HepG2 (cell line): ENCODE data around the gene DDX23. TPM values are rescaled to one million over a fixed set of nuclear protein-coding genes. Genes with fewer than 3 reads are reported as not detected.
A peak's percentile ranks its signal among the peaks of the same experiment; 100 is the strongest.

Experiments
- ATAC-seq: fragments of 200-7000 bp; cut with Tn5 transposase; 3 replicates; pipeline ENCODE4 v1.9.1; 2020; ENCODE audit warnings: mild to moderate bottlenecking, moderate library complexity
- BruUV-seq: library from RNA; stranded (reverse); fragments of 400-500 nt; replicated peaks from 2 replicates; lab custom pipeline; 2021; lab: Mats Ljungman, UMichigan
- CTCF ChIA-PET: fragments of 300-600 bp; formaldehyde crosslinking; extraction: SDS; loops from one replicate; lab custom pipeline; 2021; ENCODE audit warnings: low total read pairs, inconsistent platforms, low intra/inter-chr PET ratio; lab: Yijun Ruan, JAX
- POLR2A ChIA-PET: fragments of 350-600 bp; sonication (Branson Sonifier 250); formaldehyde crosslinking; loops from one replicate; lab custom pipeline; 2020; ENCODE audit warnings: antibody characterized with exemption, inconsistent platforms; lab: Yijun Ruan, JAX
- DNase-seq: peaks from one replicate; pipeline ENCODE4 v3.0.0-alpha.2; 2015; ENCODE audit warnings: low spot score
- FAIRE-seq: peaks from 3 replicates; lab custom pipeline; 2011; peaks lifted over from hg19 to GRCh38; lab: Jason Lieb, UNC
- H2AFZ ChIP-seq: one replicate; pipeline ENCODE4 v1.6.1; 2011; ENCODE audit warnings: low read length, inconsistent platforms
- H3K27ac ChIP-seq: fragments of 300-600 bp; 3 replicates; pipeline ENCODE4 v1.8.0; 2011; ENCODE audit warnings: mixed run types, mild to moderate bottlenecking, mixed read lengths, low read length, inconsistent platforms; ENCODE audit not compliant: insufficient read depth; ENCODE audit errors: extremely low read length
- H3K27me3 ChIP-seq, 2 experiments: fragments of 200-600 bp in 1 of 2; 2 replicates in 1 of 2; 3 replicates in 1 of 2; pipeline versions ENCODE4 v1.6.0 to v1.8.0; 2011; ENCODE audit warnings: low read length in 2 of 2, mild to moderate bottlenecking in 2 of 2, moderate library complexity in 2 of 2, inconsistent platforms in 1 of 2; ENCODE audit not compliant: insufficient read depth in 2 of 2, control insufficient read depth in 1 of 2
- H3K36me3 ChIP-seq, 2 experiments: fragments of 200-600 bp in 1 of 2; replicated peaks in 1 of 2; 2 replicates in 1 of 2; 3 replicates in 1 of 2; pipeline versions ENCODE4 v1.5.1 to v1.8.0; 2011; ENCODE audit warnings: low read length in 2 of 2, inconsistent platforms in 1 of 2; ENCODE audit not compliant: insufficient read depth in 2 of 2, control insufficient read depth in 1 of 2
- H3K4me1 ChIP-seq: 2 replicates; pipeline ENCODE4 v1.5.1; 2012; ENCODE audit warnings: low read length, inconsistent platforms; ENCODE audit not compliant: insufficient read depth
- H3K4me2 ChIP-seq: 2 replicates; pipeline ENCODE4 v1.6.0; 2011; ENCODE audit warnings: low read depth, low read length, inconsistent platforms
- H3K4me3 ChIP-seq, 3 experiments: fragments of 200-600 bp in 1 of 3; sonication (generic), shearing (Covaris generic) in 1 of 3; replicated peaks in 1 of 3; 2 replicates each; pipeline ENCODE4 v1.5.1; 2011 to 2016; ENCODE audit warnings: low read length in 3 of 3, inconsistent platforms in 2 of 3, low read depth in 2 of 3, mild to moderate bottlenecking in 2 of 3, control low read depth in 1 of 3, mixed read lengths in 1 of 3; ENCODE audit not compliant: insufficient read depth in 1 of 3
- H3K79me2 ChIP-seq: one replicate; pipeline ENCODE4 v1.6.1; 2011; ENCODE audit warnings: low read length, inconsistent platforms; ENCODE audit not compliant: insufficient read depth
- H3K9ac ChIP-seq: 2 replicates; pipeline ENCODE4 v1.6.0; 2011; ENCODE audit warnings: mild to moderate bottlenecking, low read depth, low read length, inconsistent platforms; ENCODE audit not compliant: insufficient read depth
- H3K9me3 ChIP-seq: 2 replicates; pipeline ENCODE4 v1.5.1; 2012; ENCODE audit warnings: mild to moderate bottlenecking, low read length
- H4K20me1 ChIP-seq: 2 replicates; pipeline ENCODE4 v1.6.0; 2011; ENCODE audit warnings: inconsistent platforms, mild to moderate bottlenecking, low read length, moderate library complexity; ENCODE audit not compliant: insufficient read depth
- AKAP8 ChIP-seq: sonication (generic); formaldehyde crosslinking; IDR thresholded peaks from 2 replicates; pipeline ENCODE4 v1.5.1; 2020; ENCODE audit warnings: mild to moderate bottlenecking, missing genetic modification reagents
- BATF2 ChIP-seq: sonication (generic); formaldehyde crosslinking; IDR thresholded peaks from 2 replicates; pipeline ENCODE4 v1.8.0; 2022; ENCODE audit warnings: mild to moderate bottlenecking, missing genetic modification reagents, moderate library complexity
- ERF ChIP-seq: IDR thresholded peaks from 2 replicates; pipeline ENCODE4 v1.6.1; 2018; ENCODE audit warnings: missing biosample characterization, missing genetic modification reagents
- FOXK2 ChIP-seq: fragments of 450-650 bp; IDR thresholded peaks from 2 replicates; pipeline ENCODE4 v1.6.1; 2016
- GATAD2A ChIP-seq: IDR thresholded peaks from 2 replicates; pipeline ENCODE4 v1.6.1; 2016
- HOXA7 ChIP-seq: sonication (generic); formaldehyde crosslinking; IDR thresholded peaks from 2 replicates; pipeline ENCODE4 v1.8.1; 2022; ENCODE audit warnings: mild to moderate bottlenecking, missing genetic modification reagents, moderate library complexity
- ISL2 ChIP-seq: sonication (generic); formaldehyde crosslinking; IDR thresholded peaks from 2 replicates; pipeline ENCODE4 v1.5.0; 2020; ENCODE audit warnings: missing genetic modification reagents
- MIER3 ChIP-seq: IDR thresholded peaks from 2 replicates; pipeline ENCODE4 v1.6.1; 2016; ENCODE audit warnings: missing compliant biosample characterization, borderline replicate concordance
- MTF2 ChIP-seq: sonication (generic); formaldehyde crosslinking; IDR thresholded peaks from 2 replicates; pipeline ENCODE4 v1.5.0; 2020; ENCODE audit warnings: missing genetic modification reagents, borderline replicate concordance
- SIN3B ChIP-seq: fragments of 150-350 bp; IDR thresholded peaks from 2 replicates; pipeline ENCODE4 v1.6.1; 2014; ENCODE audit warnings: low read length
- SP4 ChIP-seq: sonication (generic); formaldehyde crosslinking; IDR thresholded peaks from 2 replicates; pipeline ENCODE4 v1.8.1; 2023; ENCODE audit warnings: mild to moderate bottlenecking, missing genetic modification reagents
- THYN1 ChIP-seq: sonication (generic); formaldehyde crosslinking; IDR thresholded peaks from 2 replicates; pipeline ENCODE4 v1.8.1; 2023; ENCODE audit warnings: low read depth, mild to moderate bottlenecking, moderate library complexity, missing genetic modification reagents, borderline replicate concordance
- XBP1 ChIP-seq: sonication (generic); formaldehyde crosslinking; IDR thresholded peaks from 2 replicates; pipeline ENCODE4 v1.5.0; 2020; ENCODE audit warnings: missing genetic modification reagents
- YY1 ChIP-seq: IDR thresholded peaks from 2 replicates; pipeline ENCODE4 v1.6.1; 2011; ENCODE audit warnings: low read length, low read depth, moderate library complexity, mild to moderate bottlenecking; ENCODE audit not compliant: insufficient read depth, insufficient replicate concordance
- ZBTB2 ChIP-seq: sonication (generic); formaldehyde crosslinking; IDR thresholded peaks from 2 replicates; pipeline ENCODE4 v1.8.0; 2022; ENCODE audit warnings: low read depth, missing genetic modification reagents
- ZBTB7A ChIP-seq: sonication (generic); formaldehyde crosslinking; IDR thresholded peaks from 2 replicates; pipeline ENCODE4 v1.8.0; 2022; ENCODE audit warnings: mild to moderate bottlenecking, missing genetic modification reagents
- ZKSCAN8 ChIP-seq: IDR thresholded peaks from 2 replicates; pipeline ENCODE4 v1.6.1; 2016; ENCODE audit warnings: borderline replicate concordance, missing genetic modification reagents, missing compliant biosample characterization
- ZNF251 ChIP-seq: sonication (generic); formaldehyde crosslinking; IDR thresholded peaks from 2 replicates; pipeline ENCODE4 v1.9.0; 2021; ENCODE audit warnings: mild to moderate bottlenecking, missing genetic modification reagents
- ZNF292 ChIP-seq: sonication (generic); formaldehyde crosslinking; IDR thresholded peaks from 2 replicates; pipeline ENCODE4 v1.8.1; 2022; ENCODE audit warnings: mild to moderate bottlenecking, low read depth, missing genetic modification reagents, borderline replicate concordance
- ZNF768 ChIP-seq: sonication (generic); formaldehyde crosslinking; IDR thresholded peaks from 2 replicates; pipeline ENCODE4 v1.4.0; 2020; ENCODE audit warnings: missing genetic modification reagents
- ZSCAN31 ChIP-seq: sonication (generic); formaldehyde crosslinking; IDR thresholded peaks from 2 replicates; pipeline ENCODE4 v1.5.0; 2020; ENCODE audit warnings: low read depth, mild to moderate bottlenecking, missing genetic modification reagents
- ZUFSP ChIP-seq: sonication (generic); formaldehyde crosslinking; IDR thresholded peaks from 2 replicates; pipeline ENCODE4 v1.9.0; 2021; ENCODE audit warnings: missing genetic modification reagents, mild to moderate bottlenecking, borderline replicate concordance
- WGBS: methylation state at CpG from one replicate; pipeline ENCODE4 v1.1.6; 2017; ENCODE audit warnings: low lambda C conversion rate; 5-methylcytosine and 5-hydroxymethylcytosine counted together
- in situ Hi-C: cut with HindIII; loops from 2 replicates; pipeline ENCODE4 v1.10.0; 2017; ENCODE audit warnings: low pct_unique_long_range_greater_than_20kb; ENCODE audit not compliant: extremely low pct_ligation_motif_present
- intact Hi-C: fragments of 100-400 bp; cut with micrococcal nuclease; formaldehyde crosslinking; loops from one replicate; pipeline ENCODE4 v1.10.0; 2022; ENCODE audit not compliant: unreplicated experiment
- polyA plus RNA-seq, 8 experiments: library from polyadenylated mRNA; depleted of rRNA in 3 of 8; stranded (reverse) in 7 of 8; unstranded in 1 of 8; fragments of >200 nt; fragmentation: Illumina TruSeq in 4 of 8; extraction: Trizol in 4 of 8; gene quantifications; 2 replicates each; pipeline versions ENCODE4 v1.2.1 to v1.2.3, GENCODE V29; 2011 to 2016; ENCODE audit warnings: low read depth in 4 of 8, missing spikeins in 1 of 8, mixed read lengths in 1 of 8; ENCODE audit not compliant: insufficient read depth in 1 of 8
- total RNA-seq, 5 experiments: library from RNA; depleted of rRNA; stranded (reverse); fragments of >200 nt; fragmentation: Illumina TruSeq; extraction: Trizol; gene quantifications; 2 replicates each; pipeline ENCODE4 v1.2.3, GENCODE V29; 2016; ENCODE audit warnings: low read depth in 1 of 5

The DDX23 gene
- total and polyA plus RNA-seq, 2 of the 13 experiments (the other 11 are each of a cell fraction or from before 2014, with no cell fraction given), result 35.7 to 90.0 TPM

GRCh38 chr12:48890657-48891418, 38.9 kb upstream of the DDX23 start:
- Histone ChIP-seq H3K4me1 (peaks cover 33% of the 10 kb centered on the region), H3K9me3 (no peaks in the 10 kb centered on the region), H3K4me3 (peak overlapping the region in 1 of 3 experiments; percentile 34; a peak in 1 of 6 replicates), H3K79me2 (no peaks in the 10 kb centered on the region), H2AFZ (no peak overlapping the region), H3K4me2 (peak overlapping the region; percentile 58), H4K20me1 (no peaks in the 10 kb centered on the region), H3K27ac (no peak overlapping the region), H3K36me3 (no peaks in the 10 kb centered on the region), H3K9ac (peak overlapping the region; percentile 31; the same call in 1 of the 2 replicates), H3K27me3 (peaks cover 1 to 10% of the 10 kb centered on the region in 2 experiments; a peak in 3 of 5 replicates)
- 11% methylated on average over 19 of the region's 37 CpGs for WGBS
- CTCF ChIA-PET, result interaction anchor here (1.0 to 3.0 kb wide), 3 partner anchors 35 to 46 kb away, joined by 3 to 64 read pairs (median 7); partner anchors contain the start of gene DDX23
- POLR2A ChIA-PET, result interaction anchor here (1.3 to 3.3 kb wide), 6 partner anchors 10 to 38 kb away, joined by 3 to 33 read pairs (median 4); partner anchors contain the start of genes DDX23 and RND1
- FAIRE-seq (no peak), ATAC-seq (peak; percentile 97), DNase-seq (peak; percentile 48)
- intact Hi-C loops, result loop anchor here (1.0 to 2.0 kb wide), 2 partner anchors 38 to 46 kb away; no protein-coding TSS in a partner anchor
- BruUV-seq, result no TSS peak
- in situ Hi-C loops, result no loop called here
- TF ChIP-seq SP4 (peak; percentile 35; the same call in 1 of the 2 replicates), XBP1 (CRISPR knock-in tag) (no peak), ISL2 (CRISPR knock-in tag) (0 out of 2 replicates have a peak, but pooled peaks have one; percentile 30), FOXK2 (no peak), BATF2 (no peak), ZNF251 (CRISPR knock-in tag) (no peak), ZKSCAN8 (0 out of 2 replicates have a peak, but pooled peaks have one; percentile 24), ZUFSP (CRISPR knock-in tag) (no peak), ZBTB2 (CRISPR knock-in tag) (no peak), ZNF292 (peak; percentile 61; the same call in 1 of the 2 replicates), ERF (peak; percentile 54), THYN1 (CRISPR knock-in tag) (no peak), SIN3B (no peak), GATAD2A (CRISPR knock-in tag) (peak; percentile 48; the same call in 1 of the 2 replicates), ZNF768 (CRISPR knock-in tag) (peak; percentile 71; the same call in 1 of the 2 replicates), ZSCAN31 (CRISPR knock-in tag) (0 out of 2 replicates have a peak, but pooled peaks have one; percentile 36), AKAP8 (CRISPR knock-in tag) (no peak), MIER3 (CRISPR knock-in tag) (no peak; the same call in 1 of the 2 replicates), MTF2 (CRISPR knock-in tag) (no peak), HOXA7 (CRISPR knock-in tag) (no peak), YY1 (peak; percentile 49), ZBTB7A (no peak)
